WTC11 (cell line): ENCODE measurements around the gene ATP6V1C2. TPM values are rescaled to one million over a fixed set of nuclear protein-coding genes. Genes with fewer than 3 reads are reported as not detected.

Source experiments
- ATAC-seq: fragments of 200-7000 bp; cut with Tn5 transposase; 2 replicates; pipeline ENCODE4 v1.10.0; 2021; ENCODE audit warnings: mild to moderate bottlenecking, moderate library complexity
- CTCF ChIA-PET: fragments of 300-600 bp; sonication (Branson Sonifier 250); formaldehyde crosslinking; loops from one replicate; lab custom pipeline; 2021; ENCODE audit warnings: antibody characterized with exemption; lab: Charles Lee
- POLR2A ChIA-PET: fragments of 350-600 bp; sonication (Branson Sonifier 250); formaldehyde crosslinking; loops from one replicate; lab custom pipeline; 2021; ENCODE audit warnings: antibody characterized with exemption; lab: Charles Lee
- DNase-seq: peaks from one replicate; pipeline ENCODE4 v3.0.0; 2021; ENCODE audit warnings: low spot score
- H3K27ac Mint-ChIP-seq: 2 replicates; pipeline ENCODE4 v1.8.0; 2021; ENCODE audit warnings: mixed read lengths
- H3K27me3 Mint-ChIP-seq: 2 replicates; pipeline ENCODE4 v1.8.0; 2021; ENCODE audit warnings: low read depth, mild to moderate bottlenecking, moderate library complexity, mixed read lengths
- H3K36me3 Mint-ChIP-seq: 2 replicates; pipeline ENCODE4 v1.8.0; 2021; ENCODE audit warnings: mixed read lengths
- H3K4me1 Mint-ChIP-seq: 2 replicates; pipeline ENCODE4 v1.8.0; 2022; ENCODE audit warnings: mixed read lengths
- H3K4me3 Mint-ChIP-seq: 2 replicates; pipeline ENCODE4 v1.8.0; 2021; ENCODE audit warnings: mild to moderate bottlenecking, moderate library complexity, mixed read lengths
- H3K9me3 Mint-ChIP-seq: 2 replicates; pipeline ENCODE4 v1.8.0; 2021; ENCODE audit warnings: mixed read lengths
- E2F4 ChIP-seq: sonication (generic); formaldehyde crosslinking; IDR thresholded peaks from 2 replicates; pipeline ENCODE4 v1.8.1; 2022; ENCODE audit warnings: low read depth, mild to moderate bottlenecking, moderate library complexity, missing genetic modification reagents, borderline replicate concordance
- ELF4 ChIP-seq: sonication (generic); formaldehyde crosslinking; IDR thresholded peaks from 2 replicates; pipeline ENCODE4 v1.8.1; 2022; ENCODE audit warnings: low read depth, mild to moderate bottlenecking, moderate library complexity, missing genetic modification reagents
- EMX1 ChIP-seq: fragments of 250-450 bp; sonication (Bioruptor Pico); IDR thresholded peaks from 2 replicates; pipeline ENCODE4 v1.8.0; 2021; ENCODE audit warnings: mild to moderate bottlenecking
- FOXJ3 ChIP-seq: sonication (generic); formaldehyde crosslinking; IDR thresholded peaks from 2 replicates; pipeline ENCODE4 v1.9.0; 2021; ENCODE audit warnings: missing genetic modification reagents, mild to moderate bottlenecking, borderline replicate concordance
- FOXP4 ChIP-seq: sonication (generic); formaldehyde crosslinking; IDR thresholded peaks from 2 replicates; pipeline ENCODE4 v1.8.0; 2022; ENCODE audit warnings: mild to moderate bottlenecking, missing genetic modification reagents
- JAZF1 ChIP-seq: fragments of 250-450 bp; sonication (Bioruptor Pico); IDR thresholded peaks from 2 replicates; pipeline ENCODE4 v1.9.0; 2021; ENCODE audit warnings: moderate library complexity, mild to moderate bottlenecking, inconsistent platforms
- KAT7 ChIP-seq: sonication (generic); formaldehyde crosslinking; IDR thresholded peaks from 2 replicates; pipeline ENCODE4 v1.8.1; 2023; ENCODE audit warnings: missing genetic modification reagents, mild to moderate bottlenecking, borderline replicate concordance
- MYBL2 ChIP-seq: sonication (generic); formaldehyde crosslinking; IDR thresholded peaks from 2 replicates; pipeline ENCODE4 v1.8.1; 2023; ENCODE audit warnings: mild to moderate bottlenecking, moderate library complexity, missing genetic modification reagents
- NR1H2 ChIP-seq: sonication (generic); formaldehyde crosslinking; IDR thresholded peaks from 2 replicates; pipeline ENCODE4 v1.9.0; 2021; ENCODE audit warnings: mild to moderate bottlenecking, moderate library complexity, missing genetic modification reagents
- NR3C1 ChIP-seq: sonication (generic); formaldehyde crosslinking; conservative IDR thresholded peaks from 2 replicates; pipeline ENCODE4 v1.8.1; 2023; ENCODE audit warnings: low read depth, mild to moderate bottlenecking, missing genetic modification reagents
- RORB ChIP-seq: fragments of 250-450 bp; sonication (Bioruptor Pico); IDR thresholded peaks from 2 replicates; pipeline ENCODE4 v1.9.0; 2021; ENCODE audit warnings: mild to moderate bottlenecking
- TEAD4 ChIP-seq: sonication (generic); formaldehyde crosslinking; IDR thresholded peaks from 2 replicates; pipeline ENCODE4 v1.8.0; 2022; ENCODE audit warnings: mild to moderate bottlenecking, missing genetic modification reagents
- ZNF138 ChIP-seq: sonication (generic); formaldehyde crosslinking; conservative IDR thresholded peaks from 2 replicates; pipeline ENCODE4 v1.8.1; 2022; ENCODE audit warnings: mild to moderate bottlenecking, moderate library complexity, missing genetic modification reagents
- ZNF232 ChIP-seq: sonication (generic); formaldehyde crosslinking; IDR thresholded peaks from 2 replicates; pipeline ENCODE4 v1.8.0; 2022; ENCODE audit warnings: mild to moderate bottlenecking, missing genetic modification reagents
- ZNF671 ChIP-seq: fragments of 250-450 bp; sonication (Bioruptor Pico); IDR thresholded peaks from 2 replicates; pipeline ENCODE4 v1.8.0; 2021; ENCODE audit warnings: mild to moderate bottlenecking
- total RNA-seq: library from RNA; stranded (reverse); gene quantifications from 3 replicates; pipeline ENCODE4 v1.2.3, GENCODE V29; 2021
- TF ChIP-seq, protein P1 (sequence below): sonication (generic); formaldehyde crosslinking; IDR thresholded peaks from 2 replicates; pipeline ENCODE4 v1.8.1; 2023; ENCODE audit warnings: mild to moderate bottlenecking, missing genetic modification reagents, moderate library complexity
- TF ChIP-seq, protein P2 (sequence below): sonication (generic); formaldehyde crosslinking; IDR thresholded peaks from 2 replicates; pipeline ENCODE4 v1.8.0; 2023; ENCODE audit warnings: mild to moderate bottlenecking, missing genetic modification reagents
- TF ChIP-seq, protein P3 (sequence below): fragments of 250-450 bp; sonication (Bioruptor Pico); IDR thresholded peaks from 2 replicates; pipeline ENCODE4 v1.9.0; 2021; ENCODE audit warnings: mild to moderate bottlenecking

The ATP6V1C2 gene
- total RNA-seq, 1 experiment from 2014 or later, result 0.42 TPM

DNA sequence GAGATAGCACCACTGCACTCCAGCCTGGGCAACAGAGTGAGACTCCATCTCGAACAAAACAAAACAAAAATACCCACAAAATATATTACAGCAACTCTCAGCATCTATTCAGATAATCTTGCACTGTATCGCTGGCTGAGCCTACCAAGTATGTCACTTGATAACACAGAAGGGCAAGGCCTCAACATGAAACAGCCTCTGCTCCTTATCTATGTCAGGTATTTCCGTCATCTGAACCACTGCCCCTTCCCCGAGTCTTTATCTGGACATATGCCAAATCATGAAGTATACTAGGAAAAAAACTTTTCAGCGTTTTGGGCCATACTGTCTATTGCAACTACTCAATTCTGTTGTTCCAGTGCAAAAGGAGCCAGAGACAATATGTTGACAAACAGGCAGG is 73.4 kb downstream of the ATP6V1C2 start:
- TF ChIP-seq FOXJ3 (CRISPR knock-in tag) (no peak), NR1H2 (no peak), FOXP4 (CRISPR knock-in tag) (no peak), ZNF671 (no peak), NR3C1 (no peak), ZNF232 (CRISPR knock-in tag) (no peak), E2F4 (CRISPR knock-in tag) (no peak), ZNF138 (CRISPR knock-in tag) (no peak), RORB (CRISPR knock-in tag) (no peak), MYBL2 (CRISPR knock-in tag) (no peak), ELF4 (CRISPR knock-in tag) (no peak)
- TF ChIP-seq, protein P1, sequence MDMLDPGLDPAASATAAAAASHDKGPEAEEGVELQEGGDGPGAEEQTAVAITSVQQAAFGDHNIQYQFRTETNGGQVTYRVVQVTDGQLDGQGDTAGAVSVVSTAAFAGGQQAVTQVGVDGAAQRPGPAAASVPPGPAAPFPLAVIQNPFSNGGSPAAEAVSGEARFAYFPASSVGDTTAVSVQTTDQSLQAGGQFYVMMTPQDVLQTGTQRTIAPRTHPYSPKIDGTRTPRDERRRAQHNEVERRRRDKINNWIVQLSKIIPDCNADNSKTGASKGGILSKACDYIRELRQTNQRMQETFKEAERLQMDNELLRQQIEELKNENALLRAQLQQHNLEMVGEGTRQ (CRISPR knock-in tag), result no peak
- H3K4me3 Mint-ChIP-seq, result no peak overlapping the region
- ChIA-PET CTCF (no interaction called here), POLR2A (no interaction called here)
- DNase-seq, result no peak
- no peaks in the 10 kb centered on the region for H3K9me3 Mint-ChIP-seq
- H3K27ac Mint-ChIP-seq, result no peak overlapping the region
- peaks cover 13% of the 10 kb centered on the region for H3K4me1 Mint-ChIP-seq
- no peaks in the 10 kb centered on the region for H3K27me3 Mint-ChIP-seq
- peaks cover 80% of the 10 kb centered on the region for H3K36me3 Mint-ChIP-seq
- no peak for ATAC-seq

GRCh38 chr2:10795508-10796046 is 74.1 kb downstream of the ATP6V1C2 start:
- Mint-ChIP-seq H3K27me3 (no peaks in the 10 kb centered on the region), H3K4me3 (no peak overlapping the region), H3K9me3 (no peaks in the 10 kb centered on the region), H3K27ac (peak overlapping the region; percentile 64; the same call in 1 of the 2 replicates), H3K4me1 (peaks cover 16% of the 10 kb centered on the region)
- DNase-seq (no peak), ATAC-seq (no peak)
- POLR2A ChIA-PET, result no interaction called here
- CTCF ChIA-PET, result interaction anchor here (0.5 to 0.6 kb wide), 2 partner anchors 76 to 83 kb away, joined by 4 read pairs; no protein-coding TSS in a partner anchor
- TF ChIP-seq, protein P2, sequence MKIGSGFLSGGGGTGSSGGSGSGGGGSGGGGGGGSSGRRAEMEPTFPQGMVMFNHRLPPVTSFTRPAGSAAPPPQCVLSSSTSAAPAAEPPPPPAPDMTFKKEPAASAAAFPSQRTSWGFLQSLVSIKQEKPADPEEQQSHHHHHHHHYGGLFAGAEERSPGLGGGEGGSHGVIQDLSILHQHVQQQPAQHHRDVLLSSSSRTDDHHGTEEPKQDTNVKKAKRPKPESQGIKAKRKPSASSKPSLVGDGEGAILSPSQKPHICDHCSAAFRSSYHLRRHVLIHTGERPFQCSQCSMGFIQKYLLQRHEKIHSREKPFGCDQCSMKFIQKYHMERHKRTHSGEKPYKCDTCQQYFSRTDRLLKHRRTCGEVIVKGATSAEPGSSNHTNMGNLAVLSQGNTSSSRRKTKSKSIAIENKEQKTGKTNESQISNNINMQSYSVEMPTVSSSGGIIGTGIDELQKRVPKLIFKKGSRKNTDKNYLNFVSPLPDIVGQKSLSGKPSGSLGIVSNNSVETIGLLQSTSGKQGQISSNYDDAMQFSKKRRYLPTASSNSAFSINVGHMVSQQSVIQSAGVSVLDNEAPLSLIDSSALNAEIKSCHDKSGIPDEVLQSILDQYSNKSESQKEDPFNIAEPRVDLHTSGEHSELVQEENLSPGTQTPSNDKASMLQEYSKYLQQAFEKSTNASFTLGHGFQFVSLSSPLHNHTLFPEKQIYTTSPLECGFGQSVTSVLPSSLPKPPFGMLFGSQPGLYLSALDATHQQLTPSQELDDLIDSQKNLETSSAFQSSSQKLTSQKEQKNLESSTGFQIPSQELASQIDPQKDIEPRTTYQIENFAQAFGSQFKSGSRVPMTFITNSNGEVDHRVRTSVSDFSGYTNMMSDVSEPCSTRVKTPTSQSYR, result no peak
- no peak for TF ChIP-seq TEAD4 (CRISPR knock-in tag)
- TF ChIP-seq, protein P3, sequence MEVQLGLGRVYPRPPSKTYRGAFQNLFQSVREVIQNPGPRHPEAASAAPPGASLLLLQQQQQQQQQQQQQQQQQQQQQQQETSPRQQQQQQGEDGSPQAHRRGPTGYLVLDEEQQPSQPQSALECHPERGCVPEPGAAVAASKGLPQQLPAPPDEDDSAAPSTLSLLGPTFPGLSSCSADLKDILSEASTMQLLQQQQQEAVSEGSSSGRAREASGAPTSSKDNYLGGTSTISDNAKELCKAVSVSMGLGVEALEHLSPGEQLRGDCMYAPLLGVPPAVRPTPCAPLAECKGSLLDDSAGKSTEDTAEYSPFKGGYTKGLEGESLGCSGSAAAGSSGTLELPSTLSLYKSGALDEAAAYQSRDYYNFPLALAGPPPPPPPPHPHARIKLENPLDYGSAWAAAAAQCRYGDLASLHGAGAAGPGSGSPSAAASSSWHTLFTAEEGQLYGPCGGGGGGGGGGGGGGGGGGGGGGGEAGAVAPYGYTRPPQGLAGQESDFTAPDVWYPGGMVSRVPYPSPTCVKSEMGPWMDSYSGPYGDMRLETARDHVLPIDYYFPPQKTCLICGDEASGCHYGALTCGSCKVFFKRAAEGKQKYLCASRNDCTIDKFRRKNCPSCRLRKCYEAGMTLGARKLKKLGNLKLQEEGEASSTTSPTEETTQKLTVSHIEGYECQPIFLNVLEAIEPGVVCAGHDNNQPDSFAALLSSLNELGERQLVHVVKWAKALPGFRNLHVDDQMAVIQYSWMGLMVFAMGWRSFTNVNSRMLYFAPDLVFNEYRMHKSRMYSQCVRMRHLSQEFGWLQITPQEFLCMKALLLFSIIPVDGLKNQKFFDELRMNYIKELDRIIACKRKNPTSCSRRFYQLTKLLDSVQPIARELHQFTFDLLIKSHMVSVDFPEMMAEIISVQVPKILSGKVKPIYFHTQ (CRISPR knock-in tag), result no peak
- no peak for TF ChIP-seq JAZF1 (CRISPR knock-in tag)
- no peak for TF ChIP-seq EMX1 (CRISPR knock-in tag)
- no peak for TF ChIP-seq KAT7 (CRISPR knock-in tag)
- TF ChIP-seq, all 79 proteins: peak for 0
- H3K36me3 Mint-ChIP-seq, result peaks cover 77% of the 10 kb centered on the region
